ENCODE results near the gene PLCD3.

Gene PLCD3

GRCh38 chr17:45114117-45114932, 18.0 kb downstream of the PLCD3 start:
- Histone ChIP-seq H3K4me3 (ENCODE audit: insufficient read length, low read depth) (no peak overlapping the region), H3K9me3 (ENCODE audit: insufficient read depth, low read length) (no peaks in the 10 kb centered on the region), H3K36me3 (ENCODE audit: insufficient read depth, insufficient read length, low read length) (peaks cover 58% of the 10 kb centered on the region), H3K9ac (ENCODE audit: insufficient read length, low read depth) (no peak overlapping the region), H3K27me3 (ENCODE audit: insufficient read depth, insufficient read length) (no peaks in the 10 kb centered on the region), H3K4me1 (ENCODE audit: insufficient read depth, insufficient read length) (peaks cover 19% of the 10 kb centered on the region)
- DNase-seq (ENCODE audit: low read depth, low spot score): no peak
- TF ChIP-seq YY1 (IDR thresholded peaks at IDR 0.05; ENCODE audit: insufficient read depth, insufficient read length) (no peak), SUZ12 (IDR thresholded peaks at IDR 0.05; ENCODE audit: extremely low read depth, insufficient read depth, insufficient read length) (no peak), ZNF274 (IDR thresholded peaks at IDR 0.05; ENCODE audit: low read depth, low read length) (no peak)

GRCh38 chr17:45113424-45113754, 18.9 kb downstream of the PLCD3 start:
- peaks cover 19% of the 10 kb centered on the region for H3K4me1 ChIP-seq (ENCODE audit: insufficient read depth, insufficient read length)
- TF ChIP-seq YY1 (IDR thresholded peaks at IDR 0.05; ENCODE audit: insufficient read depth, insufficient read length) (no peak), SUZ12 (IDR thresholded peaks at IDR 0.05; ENCODE audit: extremely low read depth, insufficient read depth, insufficient read length) (no peak), ZNF274 (IDR thresholded peaks at IDR 0.05; ENCODE audit: low read depth, low read length) (no peak)
- no peak overlapping the region for H3K4me3 ChIP-seq (ENCODE audit: insufficient read length, low read depth)
- DNase-seq (ENCODE audit: low read depth, low spot score): no peak
- peaks cover 59% of the 10 kb centered on the region for H3K36me3 ChIP-seq (ENCODE audit: insufficient read depth, insufficient read length, low read length)
- no peaks in the 10 kb centered on the region for H3K9me3 ChIP-seq (ENCODE audit: insufficient read depth, low read length)
- H3K9ac ChIP-seq (ENCODE audit: insufficient read length, low read depth): no peak overlapping the region
- no peaks in the 10 kb centered on the region for H3K27me3 ChIP-seq (ENCODE audit: insufficient read depth, insufficient read length)

DNA sequence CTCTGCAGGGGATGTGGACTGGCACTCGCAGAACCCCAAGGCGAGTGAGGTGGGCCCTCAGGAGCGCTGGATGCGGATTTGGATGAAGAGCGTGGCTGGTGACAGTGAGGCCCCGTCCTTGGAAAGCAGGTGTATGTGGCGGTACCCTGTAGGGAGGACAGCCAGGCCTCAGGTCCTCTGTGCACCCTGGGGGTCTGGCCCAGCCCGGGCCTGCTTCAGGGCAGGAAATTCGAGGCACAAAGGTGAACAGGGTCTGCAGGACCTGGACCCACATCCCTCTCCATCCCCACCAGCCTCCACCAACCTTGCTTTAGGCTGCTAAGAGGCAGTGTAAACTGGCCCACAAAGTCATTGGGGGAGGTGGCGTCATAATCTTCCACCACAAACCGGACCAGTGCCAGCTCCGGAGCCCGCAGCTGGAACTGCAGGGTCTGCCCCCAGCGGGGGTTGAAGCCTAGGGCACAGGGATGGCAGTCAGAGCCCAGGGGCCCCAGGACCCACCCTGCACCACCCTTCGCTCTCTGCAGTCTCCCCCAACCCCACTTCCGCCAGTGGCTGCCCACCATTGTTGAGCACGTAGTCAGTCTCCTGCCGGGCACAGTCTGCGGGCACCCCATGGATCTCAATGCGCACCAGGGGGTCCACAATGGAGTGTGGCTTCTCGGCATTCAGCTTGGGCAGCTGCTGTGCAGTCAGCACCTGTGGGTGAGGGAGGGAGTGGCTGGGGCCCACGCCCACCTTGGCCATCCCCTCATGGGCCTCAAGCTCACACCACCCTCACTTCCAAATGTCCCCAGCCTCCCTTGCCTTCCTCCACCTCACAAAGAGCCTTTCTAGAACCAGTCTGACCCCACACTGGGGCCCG, 19.5 kb downstream of the PLCD3 start:
- Histone ChIP-seq H3K4me1 (ENCODE audit: insufficient read depth, insufficient read length) (peaks cover 19% of the 10 kb centered on the region), H3K9me3 (ENCODE audit: insufficient read depth, low read length) (no peaks in the 10 kb centered on the region), H3K9ac (ENCODE audit: insufficient read length, low read depth) (no peak overlapping the region), H3K4me3 (ENCODE audit: insufficient read length, low read depth) (no peak overlapping the region), H3K36me3 (ENCODE audit: insufficient read depth, insufficient read length, low read length) (peaks cover 59% of the 10 kb centered on the region), H3K27me3 (ENCODE audit: insufficient read depth, insufficient read length) (no peaks in the 10 kb centered on the region)
- no peak for TF ChIP-seq ZNF274 (IDR thresholded peaks at IDR 0.05; ENCODE audit: low read depth, low read length)
- no peak for TF ChIP-seq SUZ12 (IDR thresholded peaks at IDR 0.05; ENCODE audit: extremely low read depth, insufficient read depth, insufficient read length)
- TF ChIP-seq YY1 (IDR thresholded peaks at IDR 0.05; ENCODE audit: insufficient read depth, insufficient read length): no peak
- DNase-seq (ENCODE audit: low read depth, low spot score): no peak

- H3K36me3 ChIP-seq (ENCODE audit: insufficient read depth, insufficient read length, low read length): peaks cover 64% of the 10 kb centered on the region
- H3K9ac ChIP-seq (ENCODE audit: insufficient read length, low read depth): no peak overlapping the region
- H3K9me3 ChIP-seq (ENCODE audit: insufficient read depth, low read length): no peaks in the 10 kb centered on the region
- no peaks in the 10 kb centered on the region for H3K27me3 ChIP-seq (ENCODE audit: insufficient read depth, insufficient read length)
- TF ChIP-seq SUZ12 (IDR thresholded peaks at IDR 0.05; ENCODE audit: extremely low read depth, insufficient read depth, insufficient read length) (no peak), YY1 (IDR thresholded peaks at IDR 0.05; ENCODE audit: insufficient read depth, insufficient read length) (no peak), ZNF274 (IDR thresholded peaks at IDR 0.05; ENCODE audit: low read depth, low read length) (no peak)
- H3K4me3 ChIP-seq (ENCODE audit: insufficient read length, low read depth): no peak overlapping the region
- peaks cover 19% of the 10 kb centered on the region for H3K4me1 ChIP-seq (ENCODE audit: insufficient read depth, insufficient read length)
- no peak for DNase-seq (ENCODE audit: low read depth, low spot score)
Observed at GRCh38 chr17:45111850-45112249, 20.5 kb downstream of the PLCD3 start.

DNA sequence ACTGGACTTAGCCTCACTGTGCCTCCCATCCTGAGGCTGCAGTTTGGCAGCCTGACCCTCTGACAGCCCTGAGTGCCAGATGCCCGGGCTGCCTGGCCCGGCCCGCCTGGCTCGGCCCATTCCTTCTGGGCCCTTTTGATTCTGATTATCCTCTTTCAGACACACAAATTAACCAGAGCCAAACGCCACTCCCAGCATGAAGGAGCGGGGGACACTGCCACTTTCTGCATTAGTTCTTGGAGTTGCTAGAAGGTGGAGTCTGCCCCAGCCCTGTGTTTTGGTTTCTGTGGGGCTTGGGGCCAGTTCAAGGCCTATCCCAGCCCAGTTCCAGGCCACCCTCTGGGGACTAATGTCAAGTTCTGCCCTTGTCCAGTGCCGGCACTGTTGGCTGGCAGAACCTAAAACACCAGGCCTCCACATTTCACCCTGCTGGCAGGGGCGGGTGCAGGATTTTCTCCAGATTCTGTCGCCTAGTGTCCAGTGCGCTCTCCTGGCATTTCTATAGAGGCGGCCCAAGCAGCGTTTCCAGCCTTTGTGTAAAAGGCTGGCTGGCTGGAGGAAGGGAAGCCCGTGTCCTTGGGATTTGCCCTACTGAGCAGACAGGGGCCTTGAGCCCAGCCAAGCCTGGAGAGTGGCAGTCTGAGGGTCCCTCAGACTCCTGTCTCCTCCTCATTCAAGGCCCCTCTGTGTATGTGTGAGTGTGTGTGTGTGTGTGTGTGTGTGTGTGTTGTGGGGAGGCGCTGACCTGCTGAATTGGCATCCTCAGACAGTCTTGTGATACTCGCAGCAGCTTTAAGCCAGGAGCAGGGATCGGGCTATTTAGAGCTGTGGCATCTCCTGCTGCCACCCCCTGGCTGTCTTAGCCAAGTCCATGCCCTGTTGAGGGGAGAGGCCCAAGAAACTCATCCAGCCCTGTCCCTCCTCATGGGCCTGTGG, 21.4 kb downstream of the PLCD3 start:
- no peaks in the 10 kb centered on the region for H3K9me3 ChIP-seq (ENCODE audit: insufficient read depth, low read length)
- TF ChIP-seq SUZ12 (IDR thresholded peaks at IDR 0.05; ENCODE audit: extremely low read depth, insufficient read depth, insufficient read length) (no peak), ZNF274 (IDR thresholded peaks at IDR 0.05; ENCODE audit: low read depth, low read length) (no peak), YY1 (IDR thresholded peaks at IDR 0.05; ENCODE audit: insufficient read depth, insufficient read length) (no peak)
- peak overlapping the region; percentile 13 for H3K9ac ChIP-seq (ENCODE audit: insufficient read length, low read depth)
- H3K27me3 ChIP-seq (ENCODE audit: insufficient read depth, insufficient read length): no peaks in the 10 kb centered on the region
- peaks cover 73% of the 10 kb centered on the region for H3K36me3 ChIP-seq (ENCODE audit: insufficient read depth, insufficient read length, low read length)
- H3K4me3 ChIP-seq (ENCODE audit: insufficient read length, low read depth): no peak overlapping the region
- no peak for DNase-seq (ENCODE audit: low read depth, low spot score)
- peaks cover 16% of the 10 kb centered on the region for H3K4me1 ChIP-seq (ENCODE audit: insufficient read depth, insufficient read length)

- Histone ChIP-seq H3K9ac (ENCODE audit: insufficient read length, low read depth) (no peak overlapping the region), H3K4me1 (ENCODE audit: insufficient read depth, insufficient read length) (peaks cover 9% of the 10 kb centered on the region), H3K4me3 (ENCODE audit: insufficient read length, low read depth) (no peak overlapping the region), H3K36me3 (ENCODE audit: insufficient read depth, insufficient read length, low read length) (peaks cover 83% of the 10 kb centered on the region), H3K27me3 (ENCODE audit: insufficient read depth, insufficient read length) (no peaks in the 10 kb centered on the region), H3K9me3 (ENCODE audit: insufficient read depth, low read length) (no peaks in the 10 kb centered on the region)
- no peak for TF ChIP-seq YY1 (IDR thresholded peaks at IDR 0.05; ENCODE audit: insufficient read depth, insufficient read length)
- no peak for TF ChIP-seq ZNF274 (IDR thresholded peaks at IDR 0.05; ENCODE audit: low read depth, low read length)
- no peak for TF ChIP-seq SUZ12 (IDR thresholded peaks at IDR 0.05; ENCODE audit: extremely low read depth, insufficient read depth, insufficient read length)
- no peak for DNase-seq (ENCODE audit: low read depth, low spot score)
Observed at GRCh38 chr17:45108595-45109521, 23.5 kb downstream of the PLCD3 start.

Measured in NT2/D1 (cell line).